Heart right ventricle (tissue), 16 donors: ENCODE results near the gene CASKIN2. TPM values are rescaled to one million over a fixed set of nuclear protein-coding genes. Genes with fewer than 3 reads are reported as not detected.

Source experiments
- ATAC-seq, 8 donors: fragments of 200-7000 bp; cut with Tn5 transposase; one replicate each; pipeline ENCODE4 v1.9.1; 2020; ENCODE audit warnings: mild to moderate bottlenecking in 8 of 8, moderate library complexity in 8 of 8, moderate number of reproducible peaks in 1 of 8
- DNase-seq, 2 donors: peaks; one replicate each; pipeline ENCODE4 v3.0.0-alpha.2; 2020
- H3K27ac ChIP-seq, 10 donors: fragments of 200-600 bp; sonication (generic) in 2 of 10; one replicate each; pipeline versions ENCODE4 v1.5.0 to v1.8.0; 2020 to 2022; ENCODE audit warnings: mild to moderate bottlenecking in 3 of 10
- H3K27me3 ChIP-seq, 7 donors: fragments of 200-600 bp; one replicate each; pipeline ENCODE4 v1.8.0; 2021 to 2022; ENCODE audit warnings: mild to moderate bottlenecking in 2 of 7
- H3K36me3 ChIP-seq, 9 donors: fragments of 200-600 bp; sonication (generic) in 1 of 9; one replicate each; pipeline versions ENCODE4 v1.5.0 to v1.8.0; 2020 to 2022; ENCODE audit warnings: mild to moderate bottlenecking in 2 of 9
- H3K4me1 ChIP-seq, 9 donors: fragments of 200-600 bp; sonication (generic) in 1 of 9; one replicate each; pipeline versions ENCODE4 v1.5.0 to v1.8.0; 2020 to 2022; ENCODE audit warnings: mild to moderate bottlenecking in 4 of 9
- H3K4me3 ChIP-seq, 10 donors: fragments of 200-600 bp; sonication (generic) in 2 of 10; one replicate each; pipeline versions ENCODE4 v1.5.0 to v1.8.0; 2020 to 2022; ENCODE audit warnings: mild to moderate bottlenecking in 7 of 10, moderate library complexity in 2 of 10
- H3K9me3 ChIP-seq, 11 donors: fragments of 200-600 bp in 10 of 11; sonication (generic) in 2 of 11; one replicate each; pipeline versions ENCODE4 v1.5.0 to v1.8.0; 2013 to 2022; ENCODE audit warnings: mild to moderate bottlenecking in 2 of 11, control low read depth in 1 of 11, moderate library complexity in 1 of 11
- CTCF ChIP-seq, 9 donors: fragments of 200-600 bp; sonication (generic) in 2 of 9; IDR thresholded peaks; one replicate each; pipeline versions ENCODE4 v1.5.0 to v1.8.0; 2021 to 2022; ENCODE audit warnings: antibody characterized with exemption in 9 of 9, mild to moderate bottlenecking in 5 of 9, moderate library complexity in 1 of 9
- whole genome bisulfite sequencing, 2 donors: extraction: QIAGEN DNeasy Blood & Tissue Kit; methylation state at CpG; one replicate each; pipeline ENCODE4 v1.1.7; 2013; ENCODE audit warnings: inconsistent platforms in 1 of 2; 5-methylcytosine and 5-hydroxymethylcytosine counted together
- intact Hi-C, 10 donors: fragments of 100-400 bp; cut with DNase I; formaldehyde crosslinking; loops; one replicate each; pipeline versions ENCODE4 v1.11.1 to v1.14.2; 2022
- polyA plus RNA-seq, 2 donors: library from polyadenylated mRNA; stranded (reverse); fragments of 200-250 nt; gene quantifications; one replicate each; pipeline ENCODE4 v1.2.3, GENCODE V29; 2013
- total RNA-seq, 10 donors: library from RNA; stranded (reverse); fragmentation: NEBNext Ultra II Directional in 3 of 10; extraction: Animal tissue kit (Norgen Biotek cat#: 25700) in 3 of 10; gene quantifications; one replicate each; pipeline versions ENCODE4 v1.2.1 to v1.2.4, GENCODE V29; 2021 to 2023
- donor health status: Arrhythmogenic right ventricular cardiomyopathy.
- donor health status: ischemic (EF 13 %, LVEDD 7.1; RV severe dilation, severe dysfunction).
- donor health status: healthy with polysubstance abuse.
- donor health status: DM: no; HTN: yes; CAD: no.
- donor health status: DM: no; HTN: no; CAD: no.
- donor health status: ischemic (EF 25% LVEDD 6.9; RV normal size, moderate dysfunction).
- donor health status: ischemic (EF 25% LVEDD 5.7; RV mildly dilated, moderate dysfunction).
- donor health status: healthy.
- donor health status: DM: yes; HTN: yes; CAD: no.
- donor health status: Ischemic cardiomyopathy.
- donor health status: ischemic (EF 35%, LVEDD 5.7; RV mildly dilated, moderate dysfunction).
- donor health status: nonischemic (EF 11% LVEDD 7.7; RV severe dilation, severe dysfunction).
- donor health status: DM: yes; HTN: yes; CAD: no.
- donor health status: PGD.
- donor health status: ischemic (EF 29% LVEDD 5.4; RV normal size, mild dysfunction).
- donor health status: nonischemic (EF 23%, LVEDD 6.1; RV moderate dilation, normal function).

Gene CASKIN2
- total and polyA plus RNA-seq, 12 donors = 17.6 to 59.2 (median 36.5) TPM

GRCh38 chr17:75524970-75525805 lies 9.9 kb upstream of the CASKIN2 start, which contains the start of gene LLGL2:
LLGL2 (plus strand) TSS chr17:75525697; CDS start chr17:75543427, 17,730 bp downstream.
- DNase-seq = peak in 1 of 2 donors; percentile 75

GRCh38 chr17:75524269-75524969 lies 9.1 kb upstream of the CASKIN2 start:
- Histone ChIP-seq H3K36me3 (peaks cover 0 to 30% (median 3%) of the 10 kb centered on the region in 9 donors), H3K27ac (peak overlapping the region in 9 of 10 donors; percentile 26 to 78 (median 64)), H3K4me1 (peaks cover 0 to 23% (median 16%) of the 10 kb centered on the region in 9 donors), H3K4me3 (peak overlapping the region; percentile 7 to 80 (median 68)), H3K9me3 (no peaks in the 10 kb centered on the region), H3K27me3 (peaks cover 0 to 18% (median 0%) of the 10 kb centered on the region in 7 donors)
- DNase-seq (no peak), ATAC-seq (peak in 3 of 8 donors; percentile 2 to 7 (median 4))
- no peak for TF ChIP-seq CTCF (IDR thresholded peaks at IDR 0.05)
- 30 to 31% methylated on average over 24 of the region's 24 CpGs for WGBS, 2 donors
- intact Hi-C loops = loop anchor here in 2 of 10 donors (2.0 kb wide), 2 partner anchors 64 to 98 kb away; no protein-coding TSS in a partner anchor

More at GRCh38 chr17:75524970-75525805, 9.9 kb upstream of the CASKIN2 start, which contains the start of gene LLGL2:
- Histone ChIP-seq H3K4me1 (peaks cover 0 to 23% (median 16%) of the 10 kb centered on the region in 9 donors), H3K36me3 (peaks cover 0 to 22% (median 3%) of the 10 kb centered on the region in 9 donors), H3K9me3 (no peaks in the 10 kb centered on the region), H3K27ac (peak within 1 kb of the TSS in 9 of 10 donors; percentile 26 to 78 (median 64)), H3K4me3 (peak within 1 kb of the TSS; percentile 7 to 80 (median 68)), H3K27me3 (peaks cover 0 to 18% (median 0%) of the 10 kb centered on the region in 7 donors)
- intact Hi-C loops = loop anchor here in 3 of 10 donors (2.0 to 5.0 kb wide), 3 partner anchors 57 to 98 kb away; no protein-coding TSS in a partner anchor
- peak; percentile 15 to 74 (median 49) for TF ChIP-seq CTCF (IDR thresholded peaks at IDR 0.05)
- 1% methylated on average over 81 to 107 of the region's 108 CpGs for WGBS, 2 donors
- peak; percentile 81 to 92 (median 86) for ATAC-seq

GRCh38 chr17:75523647-75524046 lies 8.3 kb upstream of the CASKIN2 start:
- peaks cover 0 to 18% (median 0%) of the 10 kb centered on the region in 7 donors for H3K27me3 ChIP-seq
- H3K9me3 ChIP-seq = no peaks in the 10 kb centered on the region
- WGBS, 2 donors = 94 to 96% methylated on average over 7 of the region's 7 CpGs
- no peak overlapping the region for H3K27ac ChIP-seq
- H3K4me1 ChIP-seq = peaks cover 0 to 23% (median 16%) of the 10 kb centered on the region in 9 donors
- DNase-seq (no peak), ATAC-seq (no peak)
- H3K4me3 ChIP-seq = no peak overlapping the region
- no peak for TF ChIP-seq CTCF (IDR thresholded peaks at IDR 0.05)
- H3K36me3 ChIP-seq = peaks cover 0 to 35% (median 3%) of the 10 kb centered on the region in 9 donors
- intact Hi-C loops = loop anchor here in 2 of 10 donors (2.0 kb wide), 2 partner anchors 65 to 97 kb away; no protein-coding TSS in a partner anchor
